ENCODE measurements around the gene GNG12.

GNG12 gene

DNA sequence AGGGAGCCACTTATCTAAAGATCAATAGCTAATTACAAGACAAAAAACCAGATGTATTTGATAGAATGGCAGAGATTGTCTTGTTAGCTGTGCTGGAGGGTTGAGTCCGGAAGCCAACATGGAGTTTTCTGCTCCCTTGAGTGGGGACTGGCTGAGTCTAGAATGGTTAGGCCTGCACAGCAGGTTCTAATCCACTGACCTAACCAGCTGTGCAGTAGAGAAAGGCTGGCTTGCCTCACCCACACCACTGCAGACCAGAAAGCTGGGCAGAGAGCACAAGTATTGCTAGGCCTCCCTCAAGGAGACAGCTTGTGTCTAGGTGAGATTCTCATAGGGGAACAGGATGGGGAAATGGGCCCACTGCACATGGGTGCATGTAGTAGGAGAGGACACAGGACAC is 11.7 kb upstream of the GNG12 start:
- no peak for DNase-seq (ENCODE audit: low read depth)
- H3K4me3 ChIP-seq (ENCODE audit: low read depth, low read length) = no peak overlapping the region

DNA sequence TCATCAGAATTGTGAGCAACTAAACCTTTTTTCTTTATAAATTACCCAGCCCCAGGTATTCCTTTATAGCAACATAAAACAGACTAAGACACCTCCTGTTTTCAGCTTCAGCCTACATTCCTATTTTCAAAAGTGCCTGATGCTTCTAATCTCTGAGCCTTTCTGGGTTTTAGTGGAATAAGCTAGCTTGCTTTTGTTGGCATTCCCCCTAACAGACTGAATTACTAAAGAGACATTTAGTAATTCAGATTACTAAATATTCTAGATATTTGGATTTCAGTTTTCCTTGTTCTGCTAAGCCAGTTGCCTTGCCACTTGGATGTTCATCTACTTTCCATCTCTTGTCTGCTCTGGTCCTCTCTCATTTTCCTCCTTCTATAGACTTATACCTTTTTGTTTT is 10.5 kb upstream of the GNG12 start:
- no peak overlapping the region for H3K4me3 ChIP-seq (ENCODE audit: low read depth, low read length)
- no peak for DNase-seq (ENCODE audit: low read depth)

DNA sequence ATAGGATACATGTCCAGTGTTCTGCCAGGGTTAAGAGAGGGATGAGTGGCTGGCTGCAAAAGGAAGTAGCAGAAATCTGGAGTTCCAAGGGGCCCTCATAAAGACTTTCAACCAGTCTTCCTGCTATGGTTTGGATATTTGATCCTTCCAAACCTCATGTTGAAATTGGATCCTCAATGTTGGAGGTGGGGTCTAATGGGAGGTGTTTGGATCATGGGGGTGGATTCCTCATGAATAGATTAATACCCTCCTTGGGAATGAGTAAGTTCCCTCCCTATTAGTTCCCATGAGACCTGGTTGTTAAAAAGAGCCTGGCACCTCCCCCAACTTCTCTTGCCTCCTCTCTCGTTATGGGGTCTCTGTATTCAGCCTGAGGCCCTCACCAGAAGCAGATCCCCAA is 10.1 kb upstream of the GNG12 start:
- no peak for DNase-seq (ENCODE audit: low read depth)
- H3K4me3 ChIP-seq (ENCODE audit: low read depth, low read length) = no peak overlapping the region

DNA sequence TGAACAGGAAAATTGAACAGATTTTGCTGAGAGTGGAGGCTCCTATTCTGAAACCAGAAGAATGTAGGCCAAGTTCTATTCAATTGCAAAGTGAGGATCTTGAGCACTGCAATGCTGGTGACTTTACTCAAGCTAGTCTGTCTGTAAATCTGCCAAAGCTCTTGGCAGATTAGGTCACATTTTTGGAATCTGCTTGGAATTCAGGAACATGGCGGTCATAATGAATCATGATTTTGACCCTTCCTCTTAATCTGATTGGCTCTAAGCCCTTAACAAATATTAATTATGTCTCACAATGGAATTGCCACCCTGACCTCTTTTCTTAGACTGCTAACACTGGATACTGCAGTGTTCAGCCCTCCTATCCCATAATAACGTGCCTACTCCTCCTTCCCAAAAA is 7.2 kb upstream of the GNG12 start:
- peak; percentile 79 for DNase-seq (ENCODE audit: low read depth)

DNA sequence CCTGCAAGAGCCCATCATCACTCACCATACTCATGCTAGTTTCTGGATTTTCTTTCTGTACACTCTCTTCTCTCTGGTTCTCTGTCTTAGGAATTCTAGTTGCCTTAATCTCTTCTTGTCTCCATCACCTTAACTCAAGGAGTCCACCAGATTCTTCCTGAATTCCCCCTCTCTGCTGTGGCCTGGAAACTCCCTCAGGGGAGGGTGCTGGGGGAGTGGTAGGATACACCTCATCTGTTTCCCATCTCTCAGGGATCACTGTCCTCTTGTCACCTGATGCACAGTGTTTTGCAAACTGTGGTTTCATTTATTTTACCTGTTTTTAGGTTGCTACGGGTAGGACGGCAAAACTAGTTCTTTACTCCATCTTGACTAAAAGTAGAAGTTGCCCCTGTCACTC is 6.6 kb upstream of the GNG12 start:
- no peak overlapping the region for H3K4me3 ChIP-seq (ENCODE audit: low read depth, low read length)
- DNase-seq (ENCODE audit: low read depth) = no peak

More for the DNA sequence above, 7.2 kb upstream of the GNG12 start:
- no peak overlapping the region for H3K4me3 ChIP-seq (ENCODE audit: low read depth, low read length)

DNA sequence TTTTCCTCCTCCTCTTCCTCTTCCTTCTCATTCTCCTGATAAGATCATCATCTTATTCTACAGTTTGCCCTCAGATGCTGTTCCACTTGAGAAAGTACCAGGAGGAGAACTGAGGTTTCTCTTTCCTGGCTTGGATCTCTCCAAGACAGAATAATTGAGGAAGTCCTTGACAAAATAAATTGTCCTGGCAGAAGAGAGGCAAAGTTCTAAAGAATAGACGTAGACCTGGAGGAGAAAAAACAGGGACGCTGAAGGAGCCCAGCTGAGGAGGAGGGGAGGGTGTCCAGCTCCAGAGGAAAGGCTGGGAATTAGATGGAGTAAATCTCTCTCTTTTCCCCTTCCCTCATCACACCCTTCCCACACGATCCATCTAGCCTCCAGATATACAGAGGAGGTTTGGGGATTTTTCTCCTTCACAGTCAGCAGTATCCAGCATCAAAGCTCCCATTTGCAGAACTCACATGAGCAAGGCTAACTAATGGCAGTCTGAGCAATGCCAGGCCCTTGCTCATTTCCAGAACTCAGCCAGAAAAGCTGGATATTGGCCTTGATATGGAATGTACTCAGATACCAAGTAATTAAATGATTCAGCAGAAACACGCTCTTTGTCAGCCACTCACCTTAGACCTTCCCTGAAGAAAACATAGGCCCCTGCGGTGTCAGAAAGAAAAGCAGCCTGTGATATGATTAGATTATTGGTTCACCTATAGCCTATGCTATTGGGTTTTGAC is 5.1 kb upstream of the GNG12 start:
- no peak for DNase-seq (ENCODE audit: low read depth)
- H3K4me3 ChIP-seq (ENCODE audit: low read depth, low read length) = no peak overlapping the region

DNA sequence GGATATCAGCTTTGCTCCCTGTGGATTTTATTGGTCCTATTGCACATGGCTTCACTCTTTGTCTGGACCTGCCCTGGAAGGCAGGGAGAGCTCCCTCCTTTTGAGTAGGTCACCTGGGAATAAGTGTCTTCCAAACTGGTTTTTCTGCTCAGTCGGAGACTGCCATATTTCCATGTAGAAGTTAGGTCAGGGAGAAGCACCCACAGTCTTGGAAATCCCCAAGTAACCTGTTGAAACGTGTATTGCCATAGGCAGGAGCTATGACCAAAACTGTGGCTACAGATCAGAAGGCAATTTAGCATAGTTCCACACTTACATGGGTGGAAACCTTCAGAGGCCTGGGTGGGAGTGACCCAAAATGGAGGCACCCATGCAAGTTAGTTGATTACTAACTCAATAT is 3.5 kb upstream of the GNG12 start:
- H3K4me3 ChIP-seq (ENCODE audit: low read depth, low read length) = no peak overlapping the region
- no peak for DNase-seq (ENCODE audit: low read depth)

DNA sequence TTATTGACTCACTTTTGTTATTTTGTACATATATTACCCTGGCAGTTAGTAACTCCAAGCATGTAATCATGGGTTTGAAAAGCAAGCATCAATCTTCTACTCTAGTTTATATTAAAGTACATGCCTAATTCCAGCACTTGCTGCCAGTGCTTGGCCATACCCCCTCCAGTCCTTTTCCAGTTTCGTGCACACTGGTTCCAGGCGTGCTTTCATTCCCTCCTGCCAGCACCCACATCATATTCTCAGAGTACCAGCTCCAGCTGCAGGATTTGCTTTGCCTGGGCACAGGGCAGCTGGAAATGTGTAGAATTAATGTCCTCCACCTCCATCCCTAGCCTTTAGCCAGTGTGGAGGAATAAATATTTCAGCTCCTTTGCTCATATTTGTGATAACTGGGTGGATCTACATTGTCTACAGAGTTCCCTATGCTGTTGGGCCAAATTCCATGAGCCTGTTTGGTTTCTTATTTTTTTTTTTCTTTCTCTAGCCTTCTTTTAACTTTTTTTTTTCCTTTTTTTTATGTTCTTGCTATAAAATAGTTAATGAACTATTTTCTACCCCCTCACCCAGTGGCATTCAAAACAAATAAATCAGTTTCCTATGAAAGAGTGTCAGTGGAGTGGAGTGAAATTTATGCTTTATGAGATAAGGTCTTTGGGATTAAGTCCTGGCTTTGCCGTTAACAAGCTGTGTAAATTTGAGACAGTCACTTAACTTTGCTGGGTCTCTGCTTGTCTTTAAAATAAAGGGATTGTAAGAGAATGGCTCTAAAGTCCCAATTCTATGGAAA is 2.6 kb upstream of the GNG12 start:
- DNase-seq (ENCODE audit: low read depth) = no peak
- H3K4me3 ChIP-seq (ENCODE audit: low read depth, low read length) = no peak overlapping the region

DNA sequence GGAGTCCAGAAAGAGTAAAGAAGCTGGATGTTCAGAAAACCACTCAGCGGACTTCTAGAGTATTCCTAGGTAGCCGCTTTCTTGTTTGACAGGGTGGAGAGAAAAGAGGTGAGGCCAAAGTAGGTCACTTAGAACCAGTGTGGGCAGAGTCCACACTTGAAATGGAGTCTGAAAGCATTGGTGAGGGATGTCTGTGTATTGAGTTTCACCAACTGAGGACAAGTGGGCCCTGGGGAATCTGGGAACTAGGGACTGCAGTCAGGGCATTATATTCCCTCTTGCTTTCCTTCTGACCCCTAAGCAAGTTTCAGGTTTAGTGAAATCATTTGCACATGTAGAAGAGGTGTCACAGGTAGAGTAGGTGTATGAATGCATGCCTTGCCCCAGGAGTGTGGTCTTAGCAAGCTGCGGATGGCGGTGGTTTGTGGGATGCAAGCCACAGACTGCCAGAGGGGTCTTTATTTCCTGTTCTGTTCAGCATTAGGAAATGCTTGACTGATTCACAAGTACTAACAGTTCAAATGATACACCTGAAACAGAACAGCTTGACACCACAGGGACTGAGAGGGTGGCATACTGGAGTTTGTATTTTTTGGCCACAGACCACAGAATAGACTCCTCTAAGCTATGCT is 1.1 kb upstream of the GNG12 start:
- no peak for DNase-seq (ENCODE audit: low read depth)
- H3K4me3 ChIP-seq (ENCODE audit: low read depth, low read length) = no peak overlapping the region

DNA sequence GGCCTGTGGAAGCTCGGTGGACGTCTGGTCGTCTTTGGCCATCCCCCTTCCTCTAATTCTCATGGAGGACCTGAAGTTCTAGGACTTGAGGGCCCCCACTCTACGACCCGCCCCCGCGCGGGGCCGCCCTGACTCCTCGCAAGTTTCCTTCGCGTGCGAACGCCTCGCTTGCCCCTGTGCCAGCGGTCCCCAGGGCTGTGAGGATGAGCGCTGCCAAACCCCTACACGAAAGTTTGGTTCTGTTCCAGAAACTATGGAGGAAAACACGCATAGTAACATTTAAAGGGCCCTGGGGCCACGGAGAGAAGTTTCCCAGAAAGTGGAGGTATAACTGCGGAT is 304 bp upstream of the GNG12 start:
- DNase-seq (ENCODE audit: low read depth) = peak; percentile 63
- H3K4me3 ChIP-seq (ENCODE audit: low read depth, low read length) = peak overlapping the region; percentile 85

DNA sequence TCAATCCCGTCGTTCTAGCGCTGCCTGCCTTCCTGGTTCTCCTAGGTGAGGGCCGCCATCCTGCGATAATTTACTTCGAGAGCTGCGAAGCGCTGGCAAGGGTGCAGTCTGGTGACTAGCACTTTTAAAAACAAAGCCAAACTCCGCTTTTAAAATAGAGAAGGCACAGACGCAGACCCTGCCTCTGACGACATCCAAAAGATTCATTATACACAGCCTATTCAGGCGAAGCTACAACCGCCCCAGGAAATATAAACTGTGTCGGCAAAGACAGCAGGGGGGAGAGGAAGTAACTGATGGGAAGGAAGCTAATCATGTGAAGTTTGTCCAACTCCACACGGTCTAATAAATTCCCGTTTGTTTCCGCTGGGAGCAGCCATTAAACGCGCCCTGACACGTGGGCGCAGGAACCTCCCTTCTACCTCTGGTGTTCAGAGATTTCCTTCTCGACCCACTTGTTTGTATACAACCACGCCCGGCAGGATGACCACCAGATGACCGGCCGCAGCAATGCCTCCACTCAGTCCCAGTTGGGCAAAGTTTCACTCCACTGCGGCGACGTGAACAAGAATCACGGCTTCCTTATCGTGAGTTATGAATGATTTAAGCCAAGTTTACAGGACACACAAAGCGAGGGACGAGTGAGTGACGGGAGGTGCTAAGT is 1.3 kb downstream of the GNG12 start:
- peak overlapping the region; percentile 85 for H3K4me3 ChIP-seq (ENCODE audit: low read depth, low read length)
- peak; percentile 33 for DNase-seq (ENCODE audit: low read depth)

DNA sequence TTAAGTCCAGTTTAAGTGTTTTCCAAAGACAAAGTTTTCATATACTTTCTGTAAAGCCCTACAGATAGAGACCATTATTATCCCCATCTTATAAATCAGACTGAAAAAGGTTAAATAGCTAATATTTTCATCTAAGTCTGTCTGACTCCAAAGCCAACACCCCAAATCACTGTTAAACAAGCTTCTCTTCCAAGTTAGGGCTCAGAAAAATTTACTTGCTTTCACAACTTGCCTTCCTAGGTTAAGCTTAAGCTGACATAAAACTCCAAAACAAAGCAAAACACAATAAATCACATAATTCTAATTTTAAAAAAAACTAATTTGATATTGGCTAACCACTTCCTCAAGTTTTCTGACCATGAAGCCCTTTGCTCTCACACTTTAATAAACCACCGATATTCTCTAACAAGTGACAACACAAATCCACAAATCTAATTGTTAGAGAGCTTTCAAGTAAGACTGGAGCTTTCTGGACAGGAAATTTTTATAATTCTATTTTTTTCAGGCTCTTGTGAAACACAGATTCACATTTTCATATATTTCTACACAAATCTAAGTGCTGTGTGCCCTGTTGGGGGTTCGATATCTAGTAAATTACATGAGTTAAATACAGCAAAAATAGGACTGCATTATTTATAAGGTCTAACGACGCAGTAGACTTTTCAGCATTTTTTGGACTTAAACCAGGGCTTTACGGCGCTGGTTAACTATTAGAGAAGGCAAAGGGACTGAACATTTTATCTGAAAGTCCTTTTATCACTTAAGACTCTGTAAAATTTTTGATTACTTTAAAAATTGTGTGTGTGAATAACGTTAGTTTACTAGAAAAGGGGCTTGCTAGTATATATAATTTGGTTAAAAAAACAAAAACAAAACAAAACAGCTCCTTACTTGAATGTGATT is 2.1 kb downstream of the GNG12 start:
- H3K4me3 ChIP-seq (ENCODE audit: low read depth, low read length) = peak overlapping the region; percentile 85
- no peak for DNase-seq (ENCODE audit: low read depth)

DNA sequence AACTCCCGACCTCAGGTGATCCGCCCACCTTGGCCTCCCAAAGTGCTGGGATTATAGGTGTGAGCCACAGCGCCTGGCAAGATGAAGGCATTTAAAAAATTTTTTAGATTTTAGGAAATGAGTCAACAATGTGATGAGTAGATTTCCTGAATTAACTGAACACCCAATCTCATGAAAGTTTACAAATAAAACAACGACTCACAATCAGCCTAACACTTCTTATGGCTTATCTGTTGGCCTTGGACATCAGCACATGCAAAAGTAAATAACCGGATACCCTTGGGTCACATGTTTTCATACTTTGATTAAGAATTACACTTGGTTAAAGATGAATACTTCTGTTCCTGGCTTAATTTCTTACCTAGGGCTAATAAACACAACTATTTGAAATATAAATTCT is 3.0 kb downstream of the GNG12 start:
- H3K4me3 ChIP-seq (ENCODE audit: low read depth, low read length) = no peak overlapping the region
- DNase-seq (ENCODE audit: low read depth) = no peak

DNA sequence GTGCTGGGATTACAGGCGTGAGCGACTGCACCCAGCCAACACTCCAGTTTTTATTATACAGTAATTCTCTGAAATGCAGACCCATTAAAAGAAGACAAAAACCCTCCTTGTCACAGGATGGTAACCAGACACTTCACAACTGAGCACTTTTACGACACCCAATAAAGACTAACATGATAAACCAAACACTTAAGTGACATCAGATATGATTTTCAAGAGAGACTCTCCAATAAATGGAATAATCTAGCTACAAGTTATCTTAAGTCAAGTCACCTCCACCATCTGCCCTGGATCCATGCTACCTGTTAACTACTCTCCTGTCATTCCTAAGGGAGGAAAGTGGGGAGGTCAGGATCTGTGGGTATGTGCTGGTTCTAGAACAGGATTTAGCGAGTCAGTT is 5.6 kb downstream of the GNG12 start:
- DNase-seq (ENCODE audit: low read depth) = no peak
- no peak overlapping the region for H3K4me3 ChIP-seq (ENCODE audit: low read depth, low read length)

DNA sequence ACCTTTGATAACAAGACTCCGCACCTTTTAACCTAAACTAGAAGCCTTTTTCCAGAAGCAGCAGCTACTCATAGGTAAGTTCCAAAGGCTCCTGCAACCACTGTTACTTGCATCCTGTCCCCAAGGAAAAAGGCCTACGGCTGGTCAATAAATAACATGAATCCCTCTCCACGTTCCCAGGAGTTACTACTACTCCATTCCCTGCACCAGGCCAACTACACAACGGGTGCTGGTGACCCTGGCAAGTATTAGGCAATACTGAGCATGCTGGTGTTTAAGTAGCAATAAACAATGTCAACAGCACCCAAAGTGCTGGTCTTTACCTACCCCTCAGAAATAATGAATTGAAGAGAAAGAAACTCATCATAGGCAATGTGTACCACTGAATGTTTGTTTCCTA is 7.7 kb downstream of the GNG12 start:
- no peak overlapping the region for H3K4me3 ChIP-seq (ENCODE audit: low read depth, low read length)
- no peak for DNase-seq (ENCODE audit: low read depth)

DNA sequence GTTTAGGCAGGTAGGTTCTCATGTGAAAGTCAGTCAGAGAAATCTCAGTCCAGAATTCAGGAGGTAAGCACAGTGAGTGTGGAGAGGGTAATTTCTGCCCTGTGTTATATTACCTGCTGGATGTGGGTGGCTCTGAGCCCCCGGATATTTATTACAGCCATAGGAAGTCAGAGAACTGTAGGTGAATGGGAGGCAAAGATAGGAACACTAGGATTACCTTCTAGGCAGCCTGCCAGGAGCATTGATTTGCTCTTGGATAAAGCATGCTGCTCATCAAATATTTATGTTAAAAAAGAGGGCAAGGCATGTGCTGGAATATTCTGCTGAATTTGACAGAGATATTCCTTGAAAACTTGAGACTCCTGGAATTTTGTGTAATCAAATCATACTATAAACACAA is 8.5 kb downstream of the GNG12 start:
- DNase-seq (ENCODE audit: low read depth) = no peak
- no peak overlapping the region for H3K4me3 ChIP-seq (ENCODE audit: low read depth, low read length)

DNA sequence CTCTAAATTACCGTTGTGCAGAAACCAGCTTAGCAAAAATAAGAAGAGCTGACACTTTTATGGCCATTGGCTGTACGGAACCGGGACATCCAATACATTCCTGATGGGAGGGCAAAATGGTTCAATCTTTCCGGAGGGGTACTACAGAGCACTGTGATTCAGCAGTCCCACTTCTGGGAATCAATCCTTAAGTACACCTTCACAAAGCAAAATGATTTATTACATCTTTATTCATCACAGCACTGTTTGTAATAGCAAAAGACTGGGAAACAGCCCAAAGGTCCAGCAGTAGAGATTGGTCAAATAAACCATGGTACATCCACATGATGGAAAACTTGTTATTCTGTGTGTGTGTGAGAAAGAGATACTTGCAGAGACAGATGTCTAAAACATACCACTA is 9.7 kb downstream of the GNG12 start:
- H3K4me3 ChIP-seq (ENCODE audit: low read depth, low read length) = no peak overlapping the region
- DNase-seq (ENCODE audit: low read depth) = no peak

DNA sequence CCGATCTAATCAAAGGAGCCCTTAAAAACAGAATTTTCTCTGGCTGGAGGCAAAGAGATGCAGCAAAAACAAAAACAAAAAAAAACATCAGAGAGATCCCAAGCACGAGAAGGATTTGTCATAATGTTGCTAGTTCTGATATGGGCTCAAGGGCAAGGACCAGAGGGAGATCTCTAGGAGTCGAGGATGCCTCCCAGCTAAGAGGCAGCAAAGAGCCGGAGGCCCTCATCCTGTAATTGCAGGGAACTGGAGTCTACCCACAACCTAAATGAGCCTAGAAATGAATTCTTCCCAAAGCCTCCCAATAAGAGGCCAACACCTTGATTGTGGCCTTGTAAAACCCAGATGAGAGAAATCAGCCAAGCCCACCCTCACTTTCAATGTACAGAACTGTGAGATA is 12.0 kb downstream of the GNG12 start:
- no peak for DNase-seq (ENCODE audit: low read depth)
- H3K4me3 ChIP-seq (ENCODE audit: low read depth, low read length) = no peak overlapping the region

DNA sequence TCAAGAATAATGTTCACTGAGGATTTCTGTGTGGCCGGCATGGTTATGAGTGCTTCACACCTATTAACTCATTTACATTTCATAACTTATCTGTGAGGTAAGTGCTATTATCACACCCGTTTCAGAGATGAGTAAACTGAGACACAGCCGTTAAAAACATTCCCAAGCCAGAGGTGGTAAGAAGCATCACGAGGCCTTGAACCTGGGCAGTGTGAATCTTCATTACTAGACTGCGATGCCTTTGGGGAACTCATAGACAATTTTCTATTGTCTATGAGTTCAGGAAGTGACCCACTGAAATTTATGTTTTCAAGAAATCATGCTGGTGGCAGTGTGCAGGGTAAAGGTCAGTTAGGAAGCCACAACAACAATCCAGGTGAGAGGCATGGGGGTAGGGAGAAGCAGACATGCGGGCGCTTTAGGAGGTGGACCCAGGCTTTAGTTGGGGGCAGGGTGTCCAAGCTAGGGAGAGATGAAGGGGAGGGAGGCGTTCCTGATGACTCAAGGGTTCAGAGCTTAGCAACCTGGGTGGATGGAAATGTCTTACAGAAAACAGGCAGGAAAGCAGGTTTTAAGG is 14.5 kb downstream of the GNG12 start:
- H3K4me3 ChIP-seq (ENCODE audit: low read depth, low read length) = no peak overlapping the region
- DNase-seq (ENCODE audit: low read depth) = no peak

Data from skeletal muscle cell (primary cell).